ENCODE data around the gene SLC30A2.

DNA sequence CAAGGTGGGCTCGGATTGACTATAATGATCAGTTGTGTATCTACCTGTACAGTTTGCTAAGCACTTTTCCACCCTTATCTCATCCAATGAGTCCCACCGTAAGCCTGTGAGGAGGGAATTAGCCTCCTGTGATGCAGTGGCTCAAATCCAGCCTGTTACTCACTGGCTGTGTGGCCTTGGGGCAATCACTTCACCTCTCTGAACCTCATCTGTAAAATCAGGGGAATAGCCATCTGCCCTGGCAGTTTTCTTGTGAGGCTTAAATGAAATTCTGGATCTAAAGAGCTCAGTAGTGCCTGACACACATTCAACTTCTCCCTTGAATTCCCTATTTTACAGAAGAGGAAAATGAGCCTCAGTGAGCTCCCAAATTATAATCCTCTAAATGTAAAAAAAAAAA lies 31.7 kb downstream of the SLC30A2 start:
- TF ChIP-seq TAF1 (conservative IDR thresholded peaks at IDR 0.05), result no peak
- no peak for TF ChIP-seq RAD21 (IDR thresholded peaks at IDR 0.05)
- no peak for TF ChIP-seq YY1 (IDR thresholded peaks at IDR 0.05)
- TF ChIP-seq, protein P1, sequence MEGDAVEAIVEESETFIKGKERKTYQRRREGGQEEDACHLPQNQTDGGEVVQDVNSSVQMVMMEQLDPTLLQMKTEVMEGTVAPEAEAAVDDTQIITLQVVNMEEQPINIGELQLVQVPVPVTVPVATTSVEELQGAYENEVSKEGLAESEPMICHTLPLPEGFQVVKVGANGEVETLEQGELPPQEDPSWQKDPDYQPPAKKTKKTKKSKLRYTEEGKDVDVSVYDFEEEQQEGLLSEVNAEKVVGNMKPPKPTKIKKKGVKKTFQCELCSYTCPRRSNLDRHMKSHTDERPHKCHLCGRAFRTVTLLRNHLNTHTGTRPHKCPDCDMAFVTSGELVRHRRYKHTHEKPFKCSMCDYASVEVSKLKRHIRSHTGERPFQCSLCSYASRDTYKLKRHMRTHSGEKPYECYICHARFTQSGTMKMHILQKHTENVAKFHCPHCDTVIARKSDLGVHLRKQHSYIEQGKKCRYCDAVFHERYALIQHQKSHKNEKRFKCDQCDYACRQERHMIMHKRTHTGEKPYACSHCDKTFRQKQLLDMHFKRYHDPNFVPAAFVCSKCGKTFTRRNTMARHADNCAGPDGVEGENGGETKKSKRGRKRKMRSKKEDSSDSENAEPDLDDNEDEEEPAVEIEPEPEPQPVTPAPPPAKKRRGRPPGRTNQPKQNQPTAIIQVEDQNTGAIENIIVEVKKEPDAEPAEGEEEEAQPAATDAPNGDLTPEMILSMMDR (IDR thresholded peaks at IDR 0.05; ENCODE audit: low read depth, low read length, missing input control), result no peak
- TF ChIP-seq, protein P2, sequence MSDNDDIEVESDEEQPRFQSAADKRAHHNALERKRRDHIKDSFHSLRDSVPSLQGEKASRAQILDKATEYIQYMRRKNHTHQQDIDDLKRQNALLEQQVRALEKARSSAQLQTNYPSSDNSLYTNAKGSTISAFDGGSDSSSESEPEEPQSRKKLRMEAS (IDR thresholded peaks at IDR 0.05), result no peak
- TF ChIP-seq, protein P3, sequence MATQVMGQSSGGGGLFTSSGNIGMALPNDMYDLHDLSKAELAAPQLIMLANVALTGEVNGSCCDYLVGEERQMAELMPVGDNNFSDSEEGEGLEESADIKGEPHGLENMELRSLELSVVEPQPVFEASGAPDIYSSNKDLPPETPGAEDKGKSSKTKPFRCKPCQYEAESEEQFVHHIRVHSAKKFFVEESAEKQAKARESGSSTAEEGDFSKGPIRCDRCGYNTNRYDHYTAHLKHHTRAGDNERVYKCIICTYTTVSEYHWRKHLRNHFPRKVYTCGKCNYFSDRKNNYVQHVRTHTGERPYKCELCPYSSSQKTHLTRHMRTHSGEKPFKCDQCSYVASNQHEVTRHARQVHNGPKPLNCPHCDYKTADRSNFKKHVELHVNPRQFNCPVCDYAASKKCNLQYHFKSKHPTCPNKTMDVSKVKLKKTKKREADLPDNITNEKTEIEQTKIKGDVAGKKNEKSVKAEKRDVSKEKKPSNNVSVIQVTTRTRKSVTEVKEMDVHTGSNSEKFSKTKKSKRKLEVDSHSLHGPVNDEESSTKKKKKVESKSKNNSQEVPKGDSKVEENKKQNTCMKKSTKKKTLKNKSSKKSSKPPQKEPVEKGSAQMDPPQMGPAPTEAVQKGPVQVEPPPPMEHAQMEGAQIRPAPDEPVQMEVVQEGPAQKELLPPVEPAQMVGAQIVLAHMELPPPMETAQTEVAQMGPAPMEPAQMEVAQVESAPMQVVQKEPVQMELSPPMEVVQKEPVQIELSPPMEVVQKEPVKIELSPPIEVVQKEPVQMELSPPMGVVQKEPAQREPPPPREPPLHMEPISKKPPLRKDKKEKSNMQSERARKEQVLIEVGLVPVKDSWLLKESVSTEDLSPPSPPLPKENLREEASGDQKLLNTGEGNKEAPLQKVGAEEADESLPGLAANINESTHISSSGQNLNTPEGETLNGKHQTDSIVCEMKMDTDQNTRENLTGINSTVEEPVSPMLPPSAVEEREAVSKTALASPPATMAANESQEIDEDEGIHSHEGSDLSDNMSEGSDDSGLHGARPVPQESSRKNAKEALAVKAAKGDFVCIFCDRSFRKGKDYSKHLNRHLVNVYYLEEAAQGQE (IDR thresholded peaks at IDR 0.05), result no peak
- TF ChIP-seq, protein P4, sequence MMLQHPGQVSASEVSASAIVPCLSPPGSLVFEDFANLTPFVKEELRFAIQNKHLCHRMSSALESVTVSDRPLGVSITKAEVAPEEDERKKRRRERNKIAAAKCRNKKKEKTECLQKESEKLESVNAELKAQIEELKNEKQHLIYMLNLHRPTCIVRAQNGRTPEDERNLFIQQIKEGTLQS (IDR thresholded peaks at IDR 0.05), result no peak
- no peak for TF ChIP-seq HNF4G (IDR thresholded peaks at IDR 0.05)
- TF ChIP-seq SP1 (IDR thresholded peaks at IDR 0.05), result no peak
